ENCODE measurements around the gene FKBP14.

The FKBP14 gene

GRCh38 chr7:29989257-29989995 lies 37.1 kb downstream of the FKBP14 start, which contains the start of gene SCRN1:
SCRN1 (minus strand) TSS chr7:29989801; CDS start chr7:29969067, 20,734 bp downstream.
- TF ChIP-seq, protein P1, sequence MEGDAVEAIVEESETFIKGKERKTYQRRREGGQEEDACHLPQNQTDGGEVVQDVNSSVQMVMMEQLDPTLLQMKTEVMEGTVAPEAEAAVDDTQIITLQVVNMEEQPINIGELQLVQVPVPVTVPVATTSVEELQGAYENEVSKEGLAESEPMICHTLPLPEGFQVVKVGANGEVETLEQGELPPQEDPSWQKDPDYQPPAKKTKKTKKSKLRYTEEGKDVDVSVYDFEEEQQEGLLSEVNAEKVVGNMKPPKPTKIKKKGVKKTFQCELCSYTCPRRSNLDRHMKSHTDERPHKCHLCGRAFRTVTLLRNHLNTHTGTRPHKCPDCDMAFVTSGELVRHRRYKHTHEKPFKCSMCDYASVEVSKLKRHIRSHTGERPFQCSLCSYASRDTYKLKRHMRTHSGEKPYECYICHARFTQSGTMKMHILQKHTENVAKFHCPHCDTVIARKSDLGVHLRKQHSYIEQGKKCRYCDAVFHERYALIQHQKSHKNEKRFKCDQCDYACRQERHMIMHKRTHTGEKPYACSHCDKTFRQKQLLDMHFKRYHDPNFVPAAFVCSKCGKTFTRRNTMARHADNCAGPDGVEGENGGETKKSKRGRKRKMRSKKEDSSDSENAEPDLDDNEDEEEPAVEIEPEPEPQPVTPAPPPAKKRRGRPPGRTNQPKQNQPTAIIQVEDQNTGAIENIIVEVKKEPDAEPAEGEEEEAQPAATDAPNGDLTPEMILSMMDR (IDR thresholded peaks at IDR 0.05) = peak in 1 of 2 experiments; percentile 19

GRCh38 chr7:29988424-29989256 lies 37.9 kb downstream of the FKBP14 start:
- intact Hi-C loops (cut with DNase I; ENCODE audit: low total_unique reads) = loop anchor here (5.0 kb wide), 1 partner anchor 39 kb away; the partner anchor contains the start of genes FKBP14 and PLEKHA8
- Histone ChIP-seq H3K4me1 (peaks cover 0 to 36% (median 15%) of the 10 kb centered on the region in 4 donors), H3K27ac (peak overlapping the region; percentile 92), H3K4me3 (peak overlapping the region; percentile 78 to 82), H3K36me3 (no peaks in the 10 kb centered on the region), H3K9me3 (peaks cover 0 to 6% (median 0%) of the 10 kb centered on the region in 3 donors), H3K27me3 (no peaks in the 10 kb centered on the region)
- TF ChIP-seq, protein P1 (IDR thresholded peaks at IDR 0.05) = no peak
- DNase-seq = peak; percentile 35 to 70

More at GRCh38 chr7:29989257-29989995, 37.1 kb downstream of the FKBP14 start, which contains the start of gene SCRN1:
- Histone ChIP-seq H3K27me3 (no peaks in the 10 kb centered on the region), H3K27ac (peak within 1 kb of the TSS; percentile 92), H3K36me3 (no peaks in the 10 kb centered on the region), H3K4me1 (peaks cover 0 to 36% (median 15%) of the 10 kb centered on the region in 4 donors), H3K4me3 (peak within 1 kb of the TSS; percentile 78 to 82), H3K9me3 (peaks cover 0 to 12% (median 0%) of the 10 kb centered on the region in 3 donors)
- intact Hi-C loops (cut with DNase I; ENCODE audit: low total_unique reads) = loop anchor here (5.0 kb wide), 1 partner anchor 38 kb away; the partner anchor contains the start of genes FKBP14 and PLEKHA8
- peak in 1 of 2 donors; percentile 71 for DNase-seq

GRCh38 chr7:29987811-29988317 lies 38.6 kb downstream of the FKBP14 start:
- intact Hi-C loops (cut with DNase I; ENCODE audit: low total_unique reads) = loop anchor here (5.0 kb wide), 1 partner anchor 39 kb away; the partner anchor contains the start of genes FKBP14 and PLEKHA8
- H3K36me3 ChIP-seq = no peaks in the 10 kb centered on the region
- H3K27ac ChIP-seq = peak overlapping the region; percentile 92
- TF ChIP-seq, protein P1 (IDR thresholded peaks at IDR 0.05) = no peak
- H3K27me3 ChIP-seq = no peaks in the 10 kb centered on the region
- peak overlapping the region; percentile 78 to 82 for H3K4me3 ChIP-seq
- H3K4me1 ChIP-seq = peaks cover 0 to 36% (median 15%) of the 10 kb centered on the region in 4 donors
- no peak for DNase-seq
- H3K9me3 ChIP-seq = no peaks in the 10 kb centered on the region

DNA sequence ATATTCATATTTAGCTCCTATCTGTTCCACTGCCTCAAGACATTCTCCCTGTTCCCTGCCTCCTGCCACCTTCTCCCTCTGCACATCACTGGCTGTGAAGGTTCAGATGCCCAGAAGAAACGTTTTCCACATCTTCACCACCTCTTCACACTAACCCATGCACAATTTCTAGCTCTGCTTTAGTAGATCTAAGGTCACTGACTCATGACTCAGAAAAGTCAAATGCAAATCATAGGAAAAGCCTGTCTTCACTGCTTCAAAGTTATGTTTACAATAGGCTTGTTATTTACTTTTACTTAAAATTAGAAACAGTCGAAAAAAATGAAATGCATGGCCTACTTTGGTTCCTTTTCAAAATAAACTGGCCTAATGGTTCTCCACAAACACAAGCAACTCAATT lies 39.4 kb downstream of the FKBP14 start:
- intact Hi-C loops (cut with DNase I; ENCODE audit: low total_unique reads) = loop anchor here (5.0 kb wide), 1 partner anchor 40 kb away; the partner anchor contains the start of genes FKBP14 and PLEKHA8

More for the DNA sequence above, 39.4 kb downstream of the FKBP14 start:
- TF ChIP-seq, protein P1 (IDR thresholded peaks at IDR 0.05) = no peak
- peak overlapping the region; percentile 92 for H3K27ac ChIP-seq
- H3K27me3 ChIP-seq = no peaks in the 10 kb centered on the region
- H3K4me3 ChIP-seq = no peak overlapping the region
- H3K36me3 ChIP-seq = no peaks in the 10 kb centered on the region
- no peaks in the 10 kb centered on the region for H3K9me3 ChIP-seq
- peaks cover 0 to 36% (median 15%) of the 10 kb centered on the region in 4 donors for H3K4me1 ChIP-seq
- no peak for DNase-seq
